Activated T-helper 1 cell treated with anti-CD3 and anti-CD28 coated beads, Interleukin-12 subunit alpha, Interleukin-12 subunit beta, Interleukin-2, Interleukin-4 antibody, amounts not matched to agents 30 ng/mL and 10 ng/mL and 1 ng/mL, durations not matched to agents 14 hours and 24 hours and 36 hours (primary cell): ENCODE measurements around the gene CYP24A1. TPM values are rescaled to one million over a fixed set of nuclear protein-coding genes. Genes with fewer than 3 reads are reported as not detected.
A peak's percentile ranks its signal among the peaks of the same experiment; 100 is the strongest.

Experiments used
- DNase-seq: peaks from one replicate; pipeline ENCODE4 v3.0.0; 2021; ENCODE audit warnings: low spot score
- H3K27ac Mint-ChIP-seq: one replicate; pipeline ENCODE4 v1.8.0; 2021; ENCODE audit warnings: mild to moderate bottlenecking, mixed read lengths
- H3K27me3 Mint-ChIP-seq: one replicate; pipeline ENCODE4 v1.8.0; 2022; ENCODE audit warnings: mild to moderate bottlenecking, moderate library complexity, mixed read lengths; ENCODE audit not compliant: insufficient read depth
- H3K36me3 Mint-ChIP-seq: one replicate; pipeline ENCODE4 v1.8.0; 2021; ENCODE audit warnings: low read depth, mixed read lengths
- H3K4me1 Mint-ChIP-seq: one replicate; pipeline ENCODE4 v1.8.0; 2021; ENCODE audit warnings: low read depth, mixed read lengths
- H3K4me3 Mint-ChIP-seq: one replicate; pipeline ENCODE4 v1.8.0; 2021; ENCODE audit warnings: mild to moderate bottlenecking, moderate library complexity, mixed read lengths
- H3K9me3 Mint-ChIP-seq: one replicate; pipeline ENCODE4 v1.8.0; 2021; ENCODE audit warnings: mixed read lengths
- intact Hi-C: fragments of 100-400 bp; cut with micrococcal nuclease; formaldehyde crosslinking; loops from one replicate; pipeline ENCODE4 v1.15.1; 2024
- total RNA-seq: library from RNA; stranded (reverse); gene quantifications from 2 replicates; pipeline ENCODE4 v1.2.3, GENCODE V29; 2022

Gene CYP24A1
- total RNA-seq, 1 donor from 2014 or later, result not detected

GRCh38 chr20:54209216-54209813 lies 35.5 kb upstream of the CYP24A1 start:
- H3K4me1 Mint-ChIP-seq, result peaks cover 31% of the 10 kb centered on the region
- no peak overlapping the region for H3K27ac Mint-ChIP-seq
- H3K27me3 Mint-ChIP-seq, result no peaks in the 10 kb centered on the region
- intact Hi-C loops, result loop anchor here (2.0 to 5.0 kb wide), 4 partner anchors 143 to 503 kb away; partner anchors contain the start of gene DOK5
- H3K36me3 Mint-ChIP-seq, result peaks cover 13% of the 10 kb centered on the region
- H3K9me3 Mint-ChIP-seq, result no peaks in the 10 kb centered on the region
- DNase-seq, result no peak
- H3K4me3 Mint-ChIP-seq, result peak overlapping the region; percentile 90

DNA sequence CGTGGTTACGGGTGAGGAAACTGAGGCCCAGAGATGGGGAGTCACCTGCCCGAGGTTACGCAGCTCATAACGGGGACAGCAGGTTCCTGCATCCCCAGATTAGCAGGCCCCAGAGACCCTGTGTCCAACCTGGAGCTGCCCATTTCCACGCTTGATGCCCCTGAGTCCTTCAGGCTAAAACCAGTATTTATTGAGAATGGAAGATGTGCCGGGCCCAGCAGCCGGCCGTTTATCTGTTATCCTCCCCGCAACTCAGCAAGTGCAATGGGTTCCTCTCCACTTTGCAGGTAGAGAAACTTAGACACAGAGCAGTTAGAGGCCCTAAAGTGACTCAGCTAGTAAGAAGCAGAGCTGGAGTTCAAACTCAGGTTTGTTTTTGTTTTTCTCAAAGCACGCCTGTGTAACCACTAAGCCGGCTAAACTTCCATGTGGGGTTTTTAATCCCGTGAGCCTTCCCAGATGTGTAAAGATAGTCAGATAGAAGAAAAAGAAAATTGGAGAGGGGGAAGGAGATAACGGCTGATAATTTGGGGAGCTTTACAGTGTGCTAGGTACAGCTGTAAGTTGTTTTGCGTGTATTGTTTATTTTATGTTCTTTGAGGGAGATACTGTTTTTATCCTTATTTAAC lies 34.9 kb upstream of the CYP24A1 start:
- peak overlapping the region; percentile 80 for H3K27ac Mint-ChIP-seq

DNA sequence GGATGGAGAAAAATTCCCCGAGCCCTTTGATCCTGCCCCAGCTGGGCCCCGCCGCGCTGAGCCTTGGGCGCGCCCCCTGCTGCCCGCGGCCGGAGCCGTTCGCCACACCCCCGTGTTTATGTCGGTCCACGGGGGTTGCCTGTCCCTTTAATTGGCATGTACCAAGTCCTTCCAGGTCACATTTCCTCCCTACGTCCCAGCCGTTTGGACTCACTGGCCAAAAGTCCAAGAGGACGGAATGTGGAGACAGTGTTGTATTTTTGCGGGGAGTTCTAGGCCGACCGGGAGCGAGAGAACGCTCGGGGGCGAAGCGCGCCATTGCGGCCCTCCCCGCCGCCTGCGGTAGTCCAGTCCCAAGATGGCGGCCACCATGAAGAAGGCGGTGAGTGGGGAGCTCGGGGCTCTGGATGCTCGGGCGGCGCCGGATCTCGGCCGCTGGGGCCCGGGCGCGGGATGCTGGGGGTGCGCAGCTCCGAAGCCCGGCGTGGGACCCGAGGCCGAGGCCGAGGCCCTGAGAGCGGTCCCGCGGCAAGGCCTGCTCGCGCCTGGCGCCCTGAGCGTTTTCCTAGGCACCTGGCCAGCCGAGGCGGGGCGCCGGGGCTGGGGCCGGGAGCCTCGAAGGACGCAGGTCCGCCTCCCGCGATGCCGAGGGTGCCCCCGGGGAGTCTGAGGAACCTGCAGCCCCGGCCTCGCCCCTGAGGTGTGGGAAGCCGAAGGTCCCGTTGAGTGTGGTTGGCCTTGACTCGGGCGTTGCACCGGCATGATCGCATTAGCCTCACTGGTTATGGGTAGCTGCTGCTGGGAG lies 34.2 kb upstream of the CYP24A1 start, which contains the start of gene PFDN4:
Gene PFDN4 (plus strand): TSS at position 345 of the 805 bp plus-strand sequence. CDS start 14 bp downstream, at position 359.
- H3K4me3 Mint-ChIP-seq, result peak within 1 kb of the TSS; percentile 96
- H3K27me3 Mint-ChIP-seq, result no peaks in the 10 kb centered on the region
- peak; percentile 79 for DNase-seq
- peak within 1 kb of the TSS; percentile 99 for H3K27ac Mint-ChIP-seq
- no peaks in the 10 kb centered on the region for H3K9me3 Mint-ChIP-seq
- intact Hi-C loops, result loop anchor here (1.0 to 5.0 kb wide), 5 partner anchors 77 to 501 kb away; partner anchors contain the start of gene DOK5
- H3K4me1 Mint-ChIP-seq, result peaks cover 31% of the 10 kb centered on the region
- H3K36me3 Mint-ChIP-seq, result peaks cover 11% of the 10 kb centered on the region

More for the DNA sequence above, 34.9 kb upstream of the CYP24A1 start:
- peaks cover 31% of the 10 kb centered on the region for H3K4me1 Mint-ChIP-seq
- H3K36me3 Mint-ChIP-seq, result peaks cover 11% of the 10 kb centered on the region
- intact Hi-C loops, result loop anchor here (2.0 to 5.0 kb wide), 4 partner anchors 144 to 502 kb away; partner anchors contain the start of gene DOK5
- H3K9me3 Mint-ChIP-seq, result no peaks in the 10 kb centered on the region
- no peak for DNase-seq
- no peaks in the 10 kb centered on the region for H3K27me3 Mint-ChIP-seq
- peak overlapping the region; percentile 90 for H3K4me3 Mint-ChIP-seq

- no peaks in the 10 kb centered on the region for H3K9me3 Mint-ChIP-seq
- intact Hi-C loops, result loop anchor here (1.0 to 5.0 kb wide), 4 partner anchors 78 to 270 kb away; partner anchors contain the start of gene DOK5
- peak overlapping the region; percentile 99 for H3K27ac Mint-ChIP-seq
- H3K4me1 Mint-ChIP-seq, result peaks cover 31% of the 10 kb centered on the region
- DNase-seq, result no peak
- no peaks in the 10 kb centered on the region for H3K27me3 Mint-ChIP-seq
- H3K36me3 Mint-ChIP-seq, result peaks cover 11% of the 10 kb centered on the region
- H3K4me3 Mint-ChIP-seq, result peak overlapping the region; percentile 96
Observed at GRCh38 chr20:54207053-54207742, 33.4 kb upstream of the CYP24A1 start.

GRCh38 chr20:54205450-54205849 lies 31.7 kb upstream of the CYP24A1 start:
- no peaks in the 10 kb centered on the region for H3K9me3 Mint-ChIP-seq
- intact Hi-C loops, result loop anchor here (5.0 kb wide), 3 partner anchors 147 to 272 kb away; partner anchors contain the start of gene DOK5
- no peak overlapping the region for H3K27ac Mint-ChIP-seq
- no peak for DNase-seq
- peaks cover 2% of the 10 kb centered on the region for H3K27me3 Mint-ChIP-seq
- no peak overlapping the region for H3K4me3 Mint-ChIP-seq
- peaks cover 7% of the 10 kb centered on the region for H3K36me3 Mint-ChIP-seq
- H3K4me1 Mint-ChIP-seq, result peaks cover 31% of the 10 kb centered on the region

GRCh38 chr20:54204481-54204880 lies 30.7 kb upstream of the CYP24A1 start:
- intact Hi-C loops, result no loop called here
- Mint-ChIP-seq H3K4me1 (peaks cover 23% of the 10 kb centered on the region), H3K27ac (no peak overlapping the region), H3K4me3 (no peak overlapping the region), H3K36me3 (peaks cover 4% of the 10 kb centered on the region), H3K9me3 (no peaks in the 10 kb centered on the region), H3K27me3 (peaks cover 2% of the 10 kb centered on the region)
- DNase-seq, result no peak

- no peak overlapping the region for H3K4me3 Mint-ChIP-seq
- peaks cover 4% of the 10 kb centered on the region for H3K36me3 Mint-ChIP-seq
- DNase-seq, result no peak
- no peak overlapping the region for H3K27ac Mint-ChIP-seq
- H3K27me3 Mint-ChIP-seq, result peaks cover 2% of the 10 kb centered on the region
- H3K9me3 Mint-ChIP-seq, result no peaks in the 10 kb centered on the region
- intact Hi-C loops, result no loop called here
- H3K4me1 Mint-ChIP-seq, result peaks cover 19% of the 10 kb centered on the region
Observed at GRCh38 chr20:54204063-54204462, 30.3 kb upstream of the CYP24A1 start.

DNA sequence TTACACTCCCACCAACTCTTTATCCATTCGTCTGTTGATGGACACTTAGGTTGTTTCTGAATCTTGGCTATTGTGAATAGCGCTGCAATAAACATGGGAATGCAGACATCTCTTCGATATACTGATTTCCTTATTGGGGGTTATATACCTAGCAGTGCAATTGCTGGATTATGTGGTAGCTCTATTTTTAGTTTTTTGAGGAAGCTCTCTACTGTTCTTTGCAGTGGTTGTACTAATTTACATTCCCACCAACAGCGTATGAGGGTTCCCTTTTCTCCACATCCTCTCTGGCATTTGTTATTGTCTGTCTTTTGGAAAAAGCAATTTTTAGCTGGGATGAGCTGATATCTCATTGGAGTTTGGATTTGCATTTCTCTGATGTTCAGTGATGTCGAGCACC lies 29.5 kb upstream of the CYP24A1 start:
- Mint-ChIP-seq H3K36me3 (no peaks in the 10 kb centered on the region), H3K4me3 (no peak overlapping the region), H3K4me1 (peaks cover 14% of the 10 kb centered on the region), H3K27ac (no peak overlapping the region), H3K27me3 (peaks cover 2% of the 10 kb centered on the region), H3K9me3 (no peaks in the 10 kb centered on the region)
- no peak for DNase-seq
- intact Hi-C loops, result no loop called here

DNA sequence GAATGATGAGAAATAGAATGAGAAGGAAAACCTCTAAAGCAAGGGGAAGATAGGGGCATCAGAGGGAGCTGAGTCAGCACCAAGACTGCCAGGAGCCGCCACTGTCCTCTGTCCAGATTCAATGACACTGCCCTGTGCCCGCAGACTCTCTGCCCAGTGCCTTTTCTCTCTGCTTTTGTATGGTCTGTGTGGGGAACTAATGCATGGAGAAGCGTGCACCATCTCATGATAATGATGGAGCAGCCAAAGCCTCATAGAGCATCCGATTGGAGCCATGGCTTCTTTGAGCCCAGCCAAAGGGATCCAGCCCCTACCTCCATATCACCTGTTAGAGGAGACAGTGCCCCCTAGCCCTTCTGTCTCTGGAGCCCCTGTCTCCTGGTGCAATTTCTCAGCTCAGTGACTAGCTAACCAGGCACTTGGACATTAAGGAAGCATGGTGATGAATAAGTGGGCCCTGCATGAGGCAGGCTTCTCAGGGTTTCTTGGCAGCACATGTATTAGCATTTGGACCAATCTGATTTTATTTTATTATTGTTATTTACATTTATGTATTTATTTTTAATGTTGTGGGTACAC lies 27.6 kb upstream of the CYP24A1 start:
- Mint-ChIP-seq H3K4me3 (no peak overlapping the region), H3K27ac (no peak overlapping the region), H3K4me1 (peaks cover 14% of the 10 kb centered on the region), H3K27me3 (peaks cover 2% of the 10 kb centered on the region), H3K9me3 (no peaks in the 10 kb centered on the region), H3K36me3 (no peaks in the 10 kb centered on the region)
- DNase-seq, result no peak
- intact Hi-C loops, result no loop called here

- H3K27ac Mint-ChIP-seq, result no peak overlapping the region
- H3K4me3 Mint-ChIP-seq, result no peak overlapping the region
- H3K27me3 Mint-ChIP-seq, result peaks cover 5% of the 10 kb centered on the region
- no peak for DNase-seq
- no peaks in the 10 kb centered on the region for H3K36me3 Mint-ChIP-seq
- intact Hi-C loops, result no loop called here
- no peaks in the 10 kb centered on the region for H3K9me3 Mint-ChIP-seq
- peaks cover 7% of the 10 kb centered on the region for H3K4me1 Mint-ChIP-seq
Observed at GRCh38 chr20:54200487-54201267, 26.9 kb upstream of the CYP24A1 start.

- no peak overlapping the region for H3K4me3 Mint-ChIP-seq
- H3K9me3 Mint-ChIP-seq, result no peaks in the 10 kb centered on the region
- no peaks in the 10 kb centered on the region for H3K4me1 Mint-ChIP-seq
- H3K36me3 Mint-ChIP-seq, result no peaks in the 10 kb centered on the region
- H3K27ac Mint-ChIP-seq, result no peak overlapping the region
- DNase-seq, result peak; percentile 44
- peaks cover 5% of the 10 kb centered on the region for H3K27me3 Mint-ChIP-seq
- intact Hi-C loops, result loop anchor here (1.0 to 5.0 kb wide), 3 partner anchors 96 to 622 kb away; no protein-coding TSS in a partner anchor
Observed at GRCh38 chr20:54199721-54200176, 26.0 kb upstream of the CYP24A1 start.
